Naive B cell (primary cell): Measurements from ENCODE around the gene CACNA1S. TPM values are rescaled to one million over a fixed set of nuclear protein-coding genes. Genes with fewer than 3 reads are reported as not detected.

ENCODE experiments used
- ATAC-seq, 2 donors: fragments of 150-1000 bp; cut with Tn5 transposase; 2 replicates each; pipeline ENCODE4 v1.10.0; 2021; ENCODE audit warnings: low read depth in 2 of 2, mild to moderate bottlenecking in 2 of 2, moderate library complexity in 2 of 2
- DNase-seq: peaks from one replicate; pipeline ENCODE4 v3.0.0; 2022
- H3K27ac Mint-ChIP-seq, 6 donors: one replicate each; pipeline ENCODE4 v1.8.0; 2020 to 2022; ENCODE audit warnings: mild to moderate bottlenecking in 6 of 6, mixed read lengths in 6 of 6, moderate library complexity in 5 of 6, inconsistent platforms in 2 of 6
- H3K27me3 Mint-ChIP-seq, 3 donors: one replicate each; pipeline ENCODE4 v1.8.0; 2021 to 2022; ENCODE audit warnings: mixed read lengths in 3 of 3, mild to moderate bottlenecking in 1 of 3
- H3K36me3 Mint-ChIP-seq, 2 donors: one replicate each; pipeline ENCODE4 v1.8.0; 2020 to 2022; ENCODE audit warnings: mixed read lengths in 2 of 2, inconsistent platforms in 1 of 2, mild to moderate bottlenecking in 1 of 2
- H3K4me1 Mint-ChIP-seq, 3 donors: one replicate each; pipeline ENCODE4 v1.8.0; 2020 to 2022; ENCODE audit warnings: mixed read lengths in 3 of 3, inconsistent platforms in 1 of 3, mild to moderate bottlenecking in 1 of 3, moderate library complexity in 1 of 3
- H3K4me3 Mint-ChIP-seq, 8 donors: one replicate each; pipeline ENCODE4 v1.8.0; 2020 to 2022; ENCODE audit warnings: mild to moderate bottlenecking in 8 of 8, mixed read lengths in 8 of 8, moderate library complexity in 8 of 8, inconsistent platforms in 2 of 8
- H3K9me3 Mint-ChIP-seq, 7 donors: one replicate each; pipeline ENCODE4 v1.8.0; 2020 to 2022; ENCODE audit warnings: mixed read lengths in 7 of 7, mild to moderate bottlenecking in 5 of 7, inconsistent platforms in 2 of 7, moderate library complexity in 1 of 7
- polyA plus RNA-seq, 6 donors: library from polyadenylated mRNA; unstranded; fragments of 300-500 nt; fragmentation: Illumina TruSeq; gene quantifications; one replicate each; pipeline ENCODE4 v1.2.3, GENCODE V29; 2021; ENCODE audit warnings: low read depth in 6 of 6

CACNA1S gene
- polyA plus RNA-seq, 6 donors from 2014 or later = not detected

DNA sequence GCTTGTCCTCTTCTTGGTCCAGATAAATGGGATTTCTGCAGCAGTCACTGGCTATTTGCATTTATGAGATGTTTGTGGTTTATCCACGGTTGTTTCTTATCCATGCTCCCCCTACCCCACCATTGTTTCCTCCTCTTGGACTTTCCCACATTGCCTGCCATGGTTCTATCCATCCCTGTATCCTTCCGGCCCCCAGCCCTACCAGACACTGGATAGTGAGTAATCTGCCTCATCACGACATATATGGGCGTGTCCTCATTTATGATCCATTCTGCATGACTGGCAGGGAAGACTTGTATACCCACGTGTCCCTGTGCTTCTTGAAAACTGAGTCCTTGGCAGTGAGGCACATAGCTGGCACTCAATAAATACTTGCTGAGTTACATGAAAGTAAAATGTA is 40.1 kb downstream of the CACNA1S start:
- Mint-ChIP-seq H3K9me3 (no peaks in the 10 kb centered on the region), H3K36me3 (no peaks in the 10 kb centered on the region), H3K27ac (peak overlapping the region in 1 of 6 donors; percentile 4), H3K4me1 (peaks cover 0 to 6% (median 0%) of the 10 kb centered on the region in 3 donors), H3K27me3 (peaks cover 4 to 7% (median 4%) of the 10 kb centered on the region in 3 donors), H3K4me3 (no peak overlapping the region)
- no peak for DNase-seq
- ATAC-seq = no peak

- no peaks in the 10 kb centered on the region for H3K36me3 Mint-ChIP-seq
- no peak overlapping the region for H3K27ac Mint-ChIP-seq
- peaks cover 4 to 11% (median 10%) of the 10 kb centered on the region in 3 donors for H3K27me3 Mint-ChIP-seq
- no peak for ATAC-seq
- H3K4me3 Mint-ChIP-seq = no peak overlapping the region
- no peak for DNase-seq
- H3K9me3 Mint-ChIP-seq = no peaks in the 10 kb centered on the region
- H3K4me1 Mint-ChIP-seq = peaks cover 0 to 6% (median 0%) of the 10 kb centered on the region in 3 donors
Observed at GRCh38 chr1:201069636-201070035, 42.6 kb downstream of the CACNA1S start.

DNA sequence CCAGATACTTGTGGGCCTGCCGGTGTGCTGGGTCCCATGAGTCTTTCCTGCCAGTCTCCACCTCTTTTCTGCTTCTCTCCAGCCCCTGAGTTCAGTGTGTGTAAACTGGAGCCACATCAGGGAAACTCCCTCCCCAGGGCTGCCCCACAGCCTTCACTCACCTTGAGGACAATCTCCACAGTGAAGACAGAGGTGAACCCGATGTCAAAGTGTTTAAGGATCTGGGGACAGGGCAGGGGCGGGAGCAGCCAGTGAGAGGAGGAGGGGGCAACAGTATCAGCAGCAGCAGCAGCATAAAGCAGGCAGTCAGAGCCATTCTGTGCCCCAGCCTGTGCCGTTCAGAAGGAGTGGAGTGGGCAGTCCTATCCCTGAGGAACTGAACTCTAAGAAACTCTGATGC is 43.2 kb downstream of the CACNA1S start:
- no peak for ATAC-seq
- Mint-ChIP-seq H3K27ac (peak overlapping the region in 1 of 6 donors; percentile 65), H3K4me1 (peaks cover 0 to 6% (median 0%) of the 10 kb centered on the region in 3 donors)

GRCh38 chr1:201066986-201067385 is 45.2 kb downstream of the CACNA1S start:
- ATAC-seq (no peak), DNase-seq (no peak)
- Mint-ChIP-seq H3K4me3 (no peak overlapping the region), H3K36me3 (no peaks in the 10 kb centered on the region), H3K27ac (peak overlapping the region in 1 of 6 donors; percentile 19), H3K27me3 (peaks cover 8 to 12% (median 11%) of the 10 kb centered on the region in 3 donors), H3K9me3 (no peaks in the 10 kb centered on the region), H3K4me1 (peaks cover 0 to 6% (median 0%) of the 10 kb centered on the region in 3 donors)

More for the DNA sequence above, 43.2 kb downstream of the CACNA1S start:
- DNase-seq = no peak
- H3K9me3 Mint-ChIP-seq = no peaks in the 10 kb centered on the region
- no peak overlapping the region for H3K4me3 Mint-ChIP-seq
- H3K36me3 Mint-ChIP-seq = no peaks in the 10 kb centered on the region
- peaks cover 8 to 12% (median 11%) of the 10 kb centered on the region in 3 donors for H3K27me3 Mint-ChIP-seq

DNA sequence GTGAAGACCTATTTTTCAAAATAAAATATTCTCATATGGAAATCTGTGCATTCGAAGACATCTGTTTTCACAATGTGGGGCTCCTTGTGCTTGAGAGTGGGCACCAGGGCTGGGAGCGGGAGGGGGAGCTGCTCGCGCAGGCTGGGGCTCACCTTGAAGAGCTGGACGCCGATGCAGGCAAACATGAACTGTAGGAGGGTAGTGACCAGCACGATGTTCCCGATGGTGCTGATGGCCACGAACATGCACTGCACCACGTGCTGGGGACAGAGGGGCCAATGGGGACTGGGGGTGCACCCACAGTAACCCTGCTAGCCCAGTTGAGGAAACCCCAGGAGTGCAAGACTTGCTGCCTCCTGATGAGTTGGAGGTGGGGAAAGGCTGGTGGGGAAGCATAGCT is 46.5 kb downstream of the CACNA1S start:
- Mint-ChIP-seq H3K9me3 (no peaks in the 10 kb centered on the region), H3K27me3 (peaks cover 8 to 12% (median 11%) of the 10 kb centered on the region in 3 donors), H3K4me1 (peaks cover 0 to 6% (median 0%) of the 10 kb centered on the region in 3 donors), H3K4me3 (no peak overlapping the region), H3K27ac (no peak overlapping the region), H3K36me3 (no peaks in the 10 kb centered on the region)
- ATAC-seq (no peak), DNase-seq (no peak)

DNA sequence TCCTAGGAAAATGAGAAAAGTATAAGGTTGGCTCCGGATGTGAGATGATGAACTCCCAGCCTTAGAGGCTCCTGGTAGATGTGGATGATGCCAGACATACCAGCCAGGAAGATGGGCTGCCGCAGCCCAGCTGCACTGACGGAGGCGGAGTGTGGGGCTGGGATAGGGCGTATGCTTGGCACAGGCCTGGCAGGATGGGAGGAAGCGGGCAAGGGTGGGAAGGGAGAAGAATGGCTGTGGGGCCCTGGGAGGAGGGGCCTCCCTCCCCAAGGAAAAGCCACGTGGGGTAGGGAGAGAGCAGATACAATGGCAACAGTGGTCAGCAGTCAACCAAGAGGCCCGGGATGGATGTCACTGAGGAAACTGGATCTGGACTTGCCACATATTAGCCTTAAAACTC is 47.4 kb downstream of the CACNA1S start:
- Mint-ChIP-seq H3K4me3 (no peak overlapping the region), H3K36me3 (no peaks in the 10 kb centered on the region), H3K9me3 (no peaks in the 10 kb centered on the region), H3K27me3 (peaks cover 6 to 12% (median 8%) of the 10 kb centered on the region in 3 donors), H3K4me1 (peaks cover 0 to 9% (median 0%) of the 10 kb centered on the region in 3 donors), H3K27ac (no peak overlapping the region)
- DNase-seq (no peak), ATAC-seq (no peak)

DNA sequence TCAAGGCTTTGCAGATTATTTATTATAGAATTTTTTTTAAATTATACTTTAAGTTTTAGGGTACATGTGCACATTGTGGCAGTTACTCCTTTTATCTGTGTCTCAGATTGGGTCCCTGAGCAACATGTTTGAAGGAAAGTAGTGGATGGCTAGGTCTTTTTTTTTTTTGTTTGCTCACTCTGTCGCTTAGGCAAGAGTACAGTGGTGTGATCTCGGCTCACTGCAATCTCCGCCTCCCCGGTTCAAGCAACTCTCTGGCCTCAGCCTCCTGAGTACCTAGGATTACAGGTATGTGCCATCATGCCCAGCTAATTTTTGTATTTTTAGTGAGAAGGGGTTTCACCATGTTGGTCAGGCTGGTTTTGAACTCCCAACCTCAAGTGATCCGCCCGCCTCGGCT is 49.1 kb downstream of the CACNA1S start:
- H3K9me3 Mint-ChIP-seq = no peaks in the 10 kb centered on the region
- ATAC-seq = no peak
- no peaks in the 10 kb centered on the region for H3K36me3 Mint-ChIP-seq
- H3K4me3 Mint-ChIP-seq = no peak overlapping the region
- peaks cover 1 to 13% (median 3%) of the 10 kb centered on the region in 3 donors for H3K4me1 Mint-ChIP-seq
- no peak overlapping the region for H3K27ac Mint-ChIP-seq
- no peak for DNase-seq
- peaks cover 6 to 8% (median 8%) of the 10 kb centered on the region in 3 donors for H3K27me3 Mint-ChIP-seq

DNA sequence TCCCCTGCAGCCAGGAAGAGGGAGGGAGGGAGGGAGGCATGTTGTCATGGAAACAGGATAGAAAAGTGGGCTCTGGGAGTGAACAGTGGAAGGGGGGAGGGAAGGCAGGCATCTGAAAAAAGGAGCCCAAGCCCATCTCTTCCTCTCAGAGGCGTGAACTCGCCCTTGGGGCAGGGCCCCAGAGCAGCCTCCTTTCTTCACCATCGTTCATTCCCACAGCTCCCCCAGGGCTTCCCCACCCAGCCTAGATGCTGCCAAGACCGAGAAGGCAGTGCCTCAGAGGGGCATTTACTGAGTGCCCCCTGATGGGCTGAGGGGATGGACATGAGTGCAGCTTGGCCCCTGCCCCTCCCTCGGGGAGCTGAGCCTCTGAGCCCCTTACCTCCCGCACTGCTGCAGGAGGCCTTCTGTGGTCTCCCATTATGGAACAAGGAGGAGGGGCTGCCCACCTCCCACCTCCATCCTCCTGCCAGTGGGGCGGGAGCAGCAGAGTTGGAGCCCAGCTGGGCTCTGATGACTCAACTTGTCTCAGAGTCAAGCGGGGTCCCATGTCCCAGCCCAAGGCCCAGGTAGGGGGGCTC is 49.6 kb downstream of the CACNA1S start:
- H3K36me3 Mint-ChIP-seq = no peaks in the 10 kb centered on the region
- H3K4me1 Mint-ChIP-seq = peaks cover 6 to 18% (median 8%) of the 10 kb centered on the region in 3 donors
- no peaks in the 10 kb centered on the region for H3K9me3 Mint-ChIP-seq
- DNase-seq = no peak
- no peak overlapping the region for H3K27ac Mint-ChIP-seq
- no peak for ATAC-seq
- peaks cover 6 to 7% (median 7%) of the 10 kb centered on the region in 3 donors for H3K27me3 Mint-ChIP-seq
- H3K4me3 Mint-ChIP-seq = no peak overlapping the region

DNA sequence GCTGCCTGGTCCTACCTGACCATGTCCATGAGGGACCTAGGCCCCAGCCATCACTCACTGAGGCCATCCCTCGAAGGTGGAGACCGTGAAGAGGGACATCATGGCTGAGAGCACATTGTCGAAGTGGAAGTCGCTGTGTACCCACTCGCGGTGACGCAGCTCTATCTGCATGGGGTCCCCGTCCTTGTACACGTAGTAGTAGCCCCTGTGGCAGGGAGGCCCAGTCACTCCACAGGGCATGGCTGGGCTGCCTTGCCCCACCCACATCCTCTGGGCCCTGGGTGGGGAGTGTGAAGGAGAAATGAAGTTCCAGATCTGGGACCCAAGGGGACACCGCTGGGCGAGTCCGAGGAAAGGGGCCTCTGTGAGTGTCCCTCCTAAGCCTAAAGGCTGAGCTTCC is 50.3 kb downstream of the CACNA1S start:
- Mint-ChIP-seq H3K36me3 (no peaks in the 10 kb centered on the region), H3K4me3 (peak overlapping the region in 1 of 8 donors; percentile 21), H3K9me3 (no peaks in the 10 kb centered on the region), H3K4me1 (peaks cover 13 to 25% (median 14%) of the 10 kb centered on the region in 3 donors), H3K27ac (no peak overlapping the region), H3K27me3 (peaks cover 4 to 6% (median 4%) of the 10 kb centered on the region in 3 donors)
- DNase-seq (no peak), ATAC-seq (no peak)

GRCh38 chr1:201061049-201061448 is 51.2 kb downstream of the CACNA1S start:
- ATAC-seq (no peak), DNase-seq (no peak)
- H3K27me3 Mint-ChIP-seq = peaks cover under 1 to 4% (median 4%) of the 10 kb centered on the region in 3 donors
- H3K36me3 Mint-ChIP-seq = no peaks in the 10 kb centered on the region
- H3K9me3 Mint-ChIP-seq = no peaks in the 10 kb centered on the region
- H3K4me1 Mint-ChIP-seq = peaks cover 21 to 34% (median 22%) of the 10 kb centered on the region in 3 donors
- H3K4me3 Mint-ChIP-seq = no peak overlapping the region
- H3K27ac Mint-ChIP-seq = no peak overlapping the region

DNA sequence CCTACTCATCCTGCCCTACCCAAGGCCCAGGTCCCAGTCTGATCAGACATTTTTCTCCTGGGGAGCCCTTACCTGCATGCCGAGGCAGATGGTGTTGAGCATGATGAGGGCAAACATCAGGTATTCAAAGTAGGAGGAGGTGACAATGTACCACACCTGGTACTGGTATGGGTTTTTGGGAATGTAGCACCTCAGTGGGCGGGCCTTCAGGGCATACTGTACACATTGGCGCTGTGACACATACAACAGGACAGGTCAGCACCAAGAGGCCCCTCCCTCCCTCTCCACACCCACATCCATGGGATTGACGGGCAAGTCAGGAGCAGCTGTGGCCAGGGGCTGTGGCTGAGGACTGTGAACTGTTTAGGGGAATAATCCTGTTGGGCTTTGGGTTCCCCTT is 51.6 kb downstream of the CACNA1S start:
- no peak overlapping the region for H3K27ac Mint-ChIP-seq
- ATAC-seq = no peak

GRCh38 chr1:201059871-201060555 is 52.2 kb downstream of the CACNA1S start:
- H3K4me1 Mint-ChIP-seq = peaks cover 32 to 44% (median 32%) of the 10 kb centered on the region in 3 donors
- no peak overlapping the region for H3K4me3 Mint-ChIP-seq
- H3K36me3 Mint-ChIP-seq = no peaks in the 10 kb centered on the region
- no peak for DNase-seq
- peak overlapping the region in 1 of 6 donors; percentile 17 for H3K27ac Mint-ChIP-seq
- ATAC-seq = no peak
- H3K27me3 Mint-ChIP-seq = peaks cover 0 to 4% (median 4%) of the 10 kb centered on the region in 3 donors
- no peaks in the 10 kb centered on the region for H3K9me3 Mint-ChIP-seq

More for the DNA sequence above, 51.6 kb downstream of the CACNA1S start:
- Mint-ChIP-seq H3K9me3 (no peaks in the 10 kb centered on the region), H3K4me1 (peaks cover 26 to 38% (median 27%) of the 10 kb centered on the region in 3 donors), H3K36me3 (no peaks in the 10 kb centered on the region), H3K27me3 (peaks cover 0 to 4% (median 4%) of the 10 kb centered on the region in 3 donors), H3K4me3 (peak overlapping the region in 1 of 8 donors; percentile 15)
- no peak for DNase-seq

- peak overlapping the region in 1 of 6 donors; percentile 17 for H3K27ac Mint-ChIP-seq
- peaks cover 38 to 50% (median 39%) of the 10 kb centered on the region in 3 donors for H3K4me1 Mint-ChIP-seq
- H3K27me3 Mint-ChIP-seq = peaks cover 0 to 2% (median 0%) of the 10 kb centered on the region in 3 donors
- no peaks in the 10 kb centered on the region for H3K36me3 Mint-ChIP-seq
- DNase-seq = no peak
- H3K9me3 Mint-ChIP-seq = no peaks in the 10 kb centered on the region
- ATAC-seq = no peak
- no peak overlapping the region for H3K4me3 Mint-ChIP-seq
Observed at GRCh38 chr1:201059401-201059800, 52.8 kb downstream of the CACNA1S start.

GRCh38 chr1:201054091-201054543 is 58.1 kb downstream of the CACNA1S start:
- peak overlapping the region in 3 of 6 donors; percentile 37 to 79 (median 77) for H3K27ac Mint-ChIP-seq
- ATAC-seq (no peak), DNase-seq (no peak)
- H3K9me3 Mint-ChIP-seq = peaks cover 0 to 1% (median 0%) of the 10 kb centered on the region in 7 donors
- peaks cover 52 to 60% (median 59%) of the 10 kb centered on the region in 3 donors for H3K4me1 Mint-ChIP-seq
- H3K4me3 Mint-ChIP-seq = peak overlapping the region in 3 of 8 donors; percentile 12 to 41 (median 35)
- peaks cover 0 to 3% (median 0%) of the 10 kb centered on the region in 3 donors for H3K27me3 Mint-ChIP-seq
- no peaks in the 10 kb centered on the region for H3K36me3 Mint-ChIP-seq
